MM.1S (cell line): Measurements from ENCODE around the gene RBFOX1.

Source experiments
- DNase-seq: peaks from one replicate; pipeline ENCODE4 v3.0.0-alpha.2; 2015
- H2AFZ ChIP-seq: fragments of 300-600 bp; sonication (generic); 2 replicates; pipeline ENCODE4 v1.6.0; 2016; ENCODE audit warnings: antibody characterized with exemption, low read length
- H3F3A ChIP-seq: fragments of 300-600 bp; sonication (generic); 2 replicates; pipeline ENCODE4 v1.6.1; 2016; ENCODE audit warnings: mild to moderate bottlenecking, antibody characterized with exemption, low read length, moderate library complexity, mixed read lengths; ENCODE audit not compliant: insufficient read depth
- H3K27ac ChIP-seq: fragments of 300-600 bp; sonication (generic); 2 replicates; pipeline ENCODE4 v1.5.1; 2016; ENCODE audit warnings: mild to moderate bottlenecking, low read length
- H3K27me3 ChIP-seq: fragments of 300-600 bp; sonication (generic); replicated peaks from 2 replicates; pipeline ENCODE4 v1.6.0; 2016; ENCODE audit warnings: low read length; ENCODE audit not compliant: insufficient read depth
- H3K36me3 ChIP-seq: fragments of 300-600 bp; sonication (generic); replicated peaks from 2 replicates; pipeline ENCODE4 v1.6.1; 2016; ENCODE audit warnings: mild to moderate bottlenecking, low read length, mixed read lengths; ENCODE audit not compliant: insufficient read depth
- H3K4me1 ChIP-seq: fragments of 300-600 bp; sonication (generic); 2 replicates; pipeline ENCODE4 v1.6.1; 2016; ENCODE audit warnings: low read length, mixed read lengths
- H3K4me2 ChIP-seq: fragments of 300-600 bp; sonication (generic); 2 replicates; pipeline ENCODE4 v1.6.0; 2016; ENCODE audit warnings: low read depth, low read length
- H3K4me3 ChIP-seq: fragments of 300-600 bp; sonication (generic); 2 replicates; pipeline ENCODE4 v1.5.1; 2016; ENCODE audit warnings: low read length, mixed read lengths
- H3K79me2 ChIP-seq: fragments of 300-600 bp; sonication (generic); 2 replicates; pipeline ENCODE4 v1.6.1; 2016; ENCODE audit warnings: mixed run types, low read length, mixed read lengths
- H3K9ac ChIP-seq: fragments of 300-600 bp; sonication (generic); 2 replicates; pipeline ENCODE4 v1.6.1; 2016; ENCODE audit warnings: low read length, mixed read lengths
- H3K9me2 ChIP-seq: fragments of 300-600 bp; sonication (generic); replicated peaks from 2 replicates; pipeline ENCODE4 v1.6.1; 2016; ENCODE audit warnings: mild to moderate bottlenecking, low read length, mixed read lengths; ENCODE audit not compliant: insufficient read depth
- H3K9me3 ChIP-seq: fragments of 300-600 bp; sonication (generic); replicated peaks from 2 replicates; pipeline ENCODE4 v1.6.1; 2016; ENCODE audit warnings: mild to moderate bottlenecking, low read length, mixed read lengths; ENCODE audit not compliant: insufficient read depth
- H4K20me1 ChIP-seq: fragments of 300-600 bp; sonication (generic); 2 replicates; pipeline ENCODE4 v1.6.1; 2016; ENCODE audit warnings: mild to moderate bottlenecking, low read length, moderate library complexity, mixed read lengths; ENCODE audit not compliant: insufficient read depth
- CTCF ChIP-seq: fragments of 300-600 bp; sonication (generic); IDR thresholded peaks from 2 replicates; pipeline ENCODE4 v1.5.1; 2016; ENCODE audit warnings: antibody characterized with exemption, low read length, mixed read lengths
- EZH2 ChIP-seq: fragments of 300-600 bp; sonication (generic); optimal IDR thresholded peaks from 2 replicates; pipeline ENCODE3; 2017; ENCODE audit warnings: low read depth, mild to moderate bottlenecking, antibody characterized with exemption, low read length, mixed read lengths
- EZH2phosphoT487 ChIP-seq: fragments of 300-600 bp; sonication (generic); IDR thresholded peaks from 2 replicates; pipeline ENCODE4 v1.6.1; 2018; ENCODE audit warnings: antibody characterized with exemption, low read length

The RBFOX1 gene

GRCh38 chr16:7303052-7303610 lies 29.5 kb upstream of the RBFOX1 start:
- Histone ChIP-seq H3K36me3 (no peaks in the 10 kb centered on the region), H3K4me2 (no peak overlapping the region), H3K9me3 (no peaks in the 10 kb centered on the region), H3K79me2 (no peaks in the 10 kb centered on the region), H3F3A (no peaks in the 10 kb centered on the region), H4K20me1 (no peaks in the 10 kb centered on the region), H3K9ac (no peak overlapping the region), H2AFZ (no peak overlapping the region), H3K27ac (no peak overlapping the region), H3K4me3 (no peak overlapping the region), H3K9me2 (no peaks in the 10 kb centered on the region), H3K4me1 (no peaks in the 10 kb centered on the region), H3K27me3 (no peaks in the 10 kb centered on the region)
- TF ChIP-seq EZH2phosphoT487 (no peak), EZH2 (no peak), CTCF (no peak)
- no peak for DNase-seq

DNA sequence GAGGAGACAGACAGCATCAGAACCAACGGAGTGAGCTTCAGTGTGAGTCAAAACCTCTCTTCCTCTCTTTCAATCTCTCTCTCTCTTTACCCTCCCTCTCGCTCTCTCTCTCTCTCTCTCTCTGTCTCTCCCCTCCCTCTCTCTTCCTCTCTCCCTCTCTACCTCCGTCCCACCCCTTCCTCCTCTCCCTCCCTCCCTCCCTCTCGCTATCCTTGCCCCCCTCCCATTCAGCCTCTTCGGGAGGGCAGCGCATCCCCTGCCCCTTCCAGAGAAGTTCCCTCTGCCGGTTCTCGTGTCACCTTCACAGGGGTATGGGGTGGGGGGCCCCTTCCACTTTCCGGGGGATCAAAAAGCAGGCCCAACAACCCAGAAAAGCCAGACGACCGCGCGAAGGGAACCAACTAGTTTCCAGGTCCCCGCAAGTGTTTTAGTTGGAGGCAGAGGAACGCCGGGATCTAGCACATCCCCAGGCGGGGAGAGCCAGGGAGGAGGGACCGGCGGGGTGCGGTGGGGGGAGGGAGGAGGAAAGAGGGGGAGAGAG lies 28.9 kb upstream of the RBFOX1 start:
- H3F3A ChIP-seq, result no peaks in the 10 kb centered on the region
- H3K9me3 ChIP-seq, result no peaks in the 10 kb centered on the region
- H3K79me2 ChIP-seq, result no peaks in the 10 kb centered on the region
- H4K20me1 ChIP-seq, result no peaks in the 10 kb centered on the region
- no peak overlapping the region for H3K4me2 ChIP-seq
- no peaks in the 10 kb centered on the region for H3K27me3 ChIP-seq
- H3K9ac ChIP-seq, result no peak overlapping the region
- no peak overlapping the region for H3K27ac ChIP-seq
- no peak overlapping the region for H2AFZ ChIP-seq
- H3K4me1 ChIP-seq, result no peaks in the 10 kb centered on the region
- H3K9me2 ChIP-seq, result no peaks in the 10 kb centered on the region
- TF ChIP-seq EZH2phosphoT487, result no peak
- no peak for TF ChIP-seq EZH2
- no peak for TF ChIP-seq CTCF
- DNase-seq, result no peak
- H3K4me3 ChIP-seq, result no peak overlapping the region
- no peaks in the 10 kb centered on the region for H3K36me3 ChIP-seq

DNA sequence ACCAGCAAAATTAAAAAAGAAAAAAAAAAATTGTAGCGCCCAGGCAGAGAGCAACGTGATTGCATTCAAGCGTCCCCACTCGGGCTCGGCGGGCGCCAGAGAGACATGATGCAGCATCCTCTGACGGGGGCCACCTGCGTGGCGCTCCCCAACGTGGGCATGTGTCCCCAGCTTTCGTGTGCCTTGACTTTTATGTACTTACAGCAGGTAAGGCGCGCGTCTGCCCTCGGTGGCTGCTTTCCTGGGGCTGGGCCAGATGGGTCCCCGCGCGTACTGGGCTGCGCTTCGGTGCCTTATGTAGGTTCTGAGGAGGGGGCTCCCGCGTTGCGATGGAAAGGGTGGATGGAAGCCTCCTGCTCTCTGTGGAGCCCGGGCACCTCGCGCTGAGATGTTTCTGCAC lies 28.4 kb upstream of the RBFOX1 start:
- H3K4me2 ChIP-seq, result no peak overlapping the region
- no peaks in the 10 kb centered on the region for H3F3A ChIP-seq
- TF ChIP-seq EZH2phosphoT487, result no peak
- TF ChIP-seq CTCF, result no peak
- TF ChIP-seq EZH2, result no peak
- H3K27ac ChIP-seq, result no peak overlapping the region
- H3K27me3 ChIP-seq, result no peaks in the 10 kb centered on the region
- no peaks in the 10 kb centered on the region for H3K9me3 ChIP-seq
- no peaks in the 10 kb centered on the region for H3K4me1 ChIP-seq
- no peak overlapping the region for H2AFZ ChIP-seq
- no peaks in the 10 kb centered on the region for H3K79me2 ChIP-seq
- no peaks in the 10 kb centered on the region for H4K20me1 ChIP-seq
- DNase-seq, result no peak
- no peak overlapping the region for H3K4me3 ChIP-seq
- no peaks in the 10 kb centered on the region for H3K36me3 ChIP-seq
- no peak overlapping the region for H3K9ac ChIP-seq
- no peaks in the 10 kb centered on the region for H3K9me2 ChIP-seq
